Cerebellar cortex (tissue), 1 donor: Measurements from ENCODE around the gene MKNK2.
"Not testable (repeated sequence)": the region's sequence is repeated elsewhere in the genome, so short reads cannot be mapped to it uniquely, and the experiment has no call there.

Source experiments
- DNase-seq: peaks from one replicate; pipeline ENCODE4 v3.0.0-alpha.2; 2015; ENCODE audit warnings: low spot score

Gene MKNK2

GRCh38 chr19:1991018-1991913 lies 59.8 kb downstream of the MKNK2 start:
- no peak for DNase-seq

- no peak for DNase-seq
These were observed 60.6 kb downstream of the MKNK2 start for GRCh38 chr19:1990230-1991017.

GRCh38 chr19:1989513-1990229 lies 61.4 kb downstream of the MKNK2 start:
- DNase-seq = no peak

- not testable (repeated sequence) for DNase-seq
These were observed 62.6 kb downstream of the MKNK2 start for GRCh38 chr19:1988464-1988863.
